Omental fat pad (tissue), 4 donors: ENCODE data around the gene DNAAF1. TPM values are rescaled to one million over a fixed set of nuclear protein-coding genes. Genes with fewer than 3 reads are reported as not detected.

ENCODE experiments used
- ATAC-seq: fragments of 150-250 bp; one replicate; pipeline ENCODE4 v1.9.1; 2016; ENCODE audit warnings: mild to moderate bottlenecking, moderate library complexity; ENCODE audit not compliant: low FRiP score
- DNase-seq: peaks from one replicate; pipeline ENCODE4 v3.0.0-alpha.2; 2019; ENCODE audit warnings: low spot score
- CTCF ChIP-seq, 3 donors: fragments of 450-650 bp; IDR thresholded peaks; one replicate each; pipeline ENCODE4 v1.5.1; 2016 to 2017; ENCODE audit warnings: antibody characterized with exemption in 3 of 3, mild to moderate bottlenecking in 3 of 3, moderate library complexity in 2 of 3
- total RNA-seq, 4 donors: library from RNA; depleted of rRNA; stranded (reverse); fragments of >200 nt; gene quantifications; one replicate each; pipeline ENCODE4 v1.1.0, GENCODE V29; 2016

Gene DNAAF1
- total RNA-seq, 4 donors from 2014 or later: 0.28 to 0.48 (median 0.32) TPM; not detected in 1

GRCh38 chr16:84194018-84194417 is 48.9 kb downstream of the DNAAF1 start:
- DNase-seq: no peak
- no peak for TF ChIP-seq CTCF (IDR thresholded peaks at IDR 0.05)
- no peak for ATAC-seq

DNA sequence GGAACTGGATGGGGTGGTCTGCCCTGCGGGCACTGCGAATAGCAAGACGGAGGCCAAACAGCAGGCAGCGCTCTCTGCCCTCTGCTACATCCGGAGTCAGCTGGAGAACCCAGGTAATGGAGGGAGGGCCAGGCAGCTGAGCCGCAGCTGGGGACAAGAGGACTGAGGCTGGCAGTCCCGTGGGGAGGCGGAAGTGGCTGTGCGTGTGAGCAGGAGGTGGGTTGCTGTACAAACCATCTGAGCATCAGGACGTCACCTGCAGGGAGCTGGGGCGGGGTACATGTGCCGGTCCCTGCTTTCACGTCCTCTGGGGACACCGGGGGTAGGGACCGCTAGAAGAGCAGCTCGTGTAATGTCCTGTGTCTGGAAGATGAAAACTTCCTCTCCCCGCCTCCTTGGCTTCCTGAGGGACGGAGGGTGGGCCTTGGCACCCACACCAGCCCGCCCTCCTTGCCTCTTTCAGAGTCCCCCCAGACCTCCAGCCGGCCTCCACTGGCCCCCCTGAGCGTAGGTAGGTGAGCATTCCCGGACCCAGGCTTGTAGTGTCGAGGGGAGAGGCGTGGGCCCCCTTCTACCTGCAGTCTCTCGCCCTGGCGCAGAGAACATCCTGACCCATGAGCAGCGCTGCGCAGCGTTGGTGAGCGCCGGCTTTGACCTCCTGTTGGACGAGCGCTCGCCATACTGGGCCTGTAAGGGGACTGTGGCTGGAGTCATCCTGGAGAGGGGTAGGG is 49.5 kb downstream of the DNAAF1 start:
- TF ChIP-seq CTCF (IDR thresholded peaks at IDR 0.05): no peak
- ATAC-seq: no peak
- no peak for DNase-seq

- TF ChIP-seq CTCF (IDR thresholded peaks at IDR 0.05): no peak
- DNase-seq: no peak
- ATAC-seq: no peak
Observed at GRCh38 chr16:84195201-84196093, 50.3 kb downstream of the DNAAF1 start.

GRCh38 chr16:84196101-84196500 is 51.0 kb downstream of the DNAAF1 start:
- no peak for TF ChIP-seq CTCF (IDR thresholded peaks at IDR 0.05)
- ATAC-seq (no peak), DNase-seq (no peak)

- ATAC-seq (no peak), DNase-seq (no peak)
- TF ChIP-seq CTCF (IDR thresholded peaks at IDR 0.05): no peak
Observed at GRCh38 chr16:84196727-84197394, 51.8 kb downstream of the DNAAF1 start.

GRCh38 chr16:84197466-84198128 is 52.5 kb downstream of the DNAAF1 start:
- no peak for ATAC-seq
- TF ChIP-seq CTCF (IDR thresholded peaks at IDR 0.05): no peak

More at GRCh38 chr16:84197466-84198128, 52.5 kb downstream of the DNAAF1 start:
- no peak for DNase-seq
